HepG2 (cell line): Measurements from ENCODE around the gene ZSWIM5. TPM values are rescaled to one million over a fixed set of nuclear protein-coding genes. Genes with fewer than 3 reads are reported as not detected.
A peak's percentile ranks its signal among the peaks of the same experiment; 100 is the strongest.

Source experiments
- CBX5 ChIP-seq: sonication (generic); formaldehyde crosslinking; IDR thresholded peaks from 2 replicates; pipeline ENCODE4 v1.4.0; 2020; ENCODE audit warnings: missing genetic modification reagents, borderline replicate concordance
- RAD21 ChIP-seq: fragments of 450-650 bp; formaldehyde crosslinking; IDR thresholded peaks from 2 replicates; pipeline ENCODE4 v1.5.0; 2020; ENCODE audit warnings: mild to moderate bottlenecking
- RBM39 ChIP-seq: fragments of 200-400 bp; formaldehyde crosslinking; IDR thresholded peaks from one replicate; pipeline ENCODE4 v1.6.1; 2018; ENCODE audit warnings: antibody characterized with exemption, mild to moderate bottlenecking, low read depth, low read length; ENCODE audit not compliant: poor library complexity, severe bottlenecking
- SNAPC2 ChIP-seq: sonication (generic); formaldehyde crosslinking; IDR thresholded peaks from 2 replicates; pipeline ENCODE4 v1.8.1; 2022; ENCODE audit warnings: mild to moderate bottlenecking, missing genetic modification reagents
- TCF7 ChIP-seq: sonication (generic); IDR thresholded peaks from 2 replicates; pipeline ENCODE4 v1.6.1; 2016; ENCODE audit warnings: antibody characterized with exemption, low read depth
- ZC3H4 ChIP-seq: sonication (generic); formaldehyde crosslinking; IDR thresholded peaks from 2 replicates; pipeline ENCODE4 v1.4.0; 2020; ENCODE audit warnings: missing genetic modification reagents, borderline replicate concordance
- ZNF33B ChIP-seq: sonication (generic); formaldehyde crosslinking; IDR thresholded peaks from 2 replicates; pipeline ENCODE4 v1.5.1; 2020; ENCODE audit warnings: mild to moderate bottlenecking, missing genetic modification reagents
- ZNF788 ChIP-seq: sonication (generic); formaldehyde crosslinking; IDR thresholded peaks from 2 replicates; pipeline ENCODE4 v1.5.0; 2020; ENCODE audit warnings: mild to moderate bottlenecking, missing genetic modification reagents, borderline replicate concordance
- polyA plus RNA-seq, 8 experiments: library from polyadenylated mRNA; depleted of rRNA in 3 of 8; stranded (reverse) in 7 of 8; unstranded in 1 of 8; fragments of >200 nt; fragmentation: Illumina TruSeq in 4 of 8; extraction: Trizol in 4 of 8; gene quantifications; 2 replicates each; pipeline versions ENCODE4 v1.2.1 to v1.2.3, GENCODE V29; 2011 to 2016; ENCODE audit warnings: low read depth in 4 of 8, missing spikeins in 1 of 8, mixed read lengths in 1 of 8; ENCODE audit not compliant: insufficient read depth in 1 of 8
- total RNA-seq, 5 experiments: library from RNA; depleted of rRNA; stranded (reverse); fragments of >200 nt; fragmentation: Illumina TruSeq; extraction: Trizol; gene quantifications; 2 replicates each; pipeline ENCODE4 v1.2.3, GENCODE V29; 2016; ENCODE audit warnings: low read depth in 1 of 5
- TF ChIP-seq, protein P1 (sequence below): sonication (generic); formaldehyde crosslinking; IDR thresholded peaks from one replicate; pipeline ENCODE4 v1.5.1; 2020; ENCODE audit warnings: mild to moderate bottlenecking, missing genetic modification reagents; ENCODE audit errors: not compliant biosample characterization
- TF ChIP-seq, protein P2 (sequence below), 2 experiments: IDR thresholded peaks; 2 replicates each; pipeline ENCODE4 v1.6.1; 2011 to 2012; ENCODE audit warnings: low read length in 2 of 2, borderline replicate concordance in 1 of 2, low read depth in 1 of 2, mild to moderate bottlenecking in 1 of 2, moderate library complexity in 1 of 2
- TF ChIP-seq, protein P3 (sequence below): sonication (generic); formaldehyde crosslinking; conservative IDR thresholded peaks from 2 replicates; pipeline ENCODE4 v1.4.0; 2020; ENCODE audit warnings: mild to moderate bottlenecking, missing genetic modification reagents, moderate library complexity
- TF ChIP-seq, protein P4 (sequence below): sonication (generic); formaldehyde crosslinking; IDR thresholded peaks from 2 replicates; pipeline ENCODE4 v1.4.0; 2020; ENCODE audit warnings: missing genetic modification reagents, borderline replicate concordance

The ZSWIM5 gene
- total and polyA plus RNA-seq, 2 of the 13 experiments (the other 11 are each of a cell fraction or from before 2014, with no cell fraction given) = 11.0 to 20.6 TPM

DNA sequence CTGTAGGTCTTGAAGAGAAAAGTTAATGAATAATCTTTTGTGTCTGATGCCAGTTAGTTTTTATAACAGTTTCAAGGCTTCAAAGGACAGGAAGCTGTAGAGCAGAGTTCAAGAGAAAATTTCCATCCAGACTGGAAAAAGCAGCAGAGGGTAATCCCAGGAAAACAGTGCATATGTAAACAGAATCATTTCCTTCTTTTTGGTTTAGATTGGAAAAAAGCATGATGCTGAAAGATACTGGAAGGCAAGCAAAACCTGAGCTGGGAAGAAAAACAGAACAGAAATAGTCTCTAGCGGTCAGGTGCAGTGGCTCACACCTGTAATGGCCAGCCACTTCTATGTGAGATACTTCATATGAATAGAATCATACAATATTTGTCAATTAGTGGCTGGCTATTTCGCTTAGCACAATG is 71.9 kb downstream of the ZSWIM5 start (continued):
- TF ChIP-seq ZNF33B (CRISPR knock-in tag) (no peak), RAD21 (CRISPR knock-in tag) (peak; percentile 21; the same call in 1 of the 2 replicates), ZNF788 (CRISPR knock-in tag) (no peak), SNAPC2 (0 out of 2 replicates have a peak, but pooled peaks have one; percentile 40), ZC3H4 (CRISPR knock-in tag) (no peak), RBM39 (no peak), CBX5 (no peak), TCF7 (peak; percentile 93)
- TF ChIP-seq, protein P1, sequence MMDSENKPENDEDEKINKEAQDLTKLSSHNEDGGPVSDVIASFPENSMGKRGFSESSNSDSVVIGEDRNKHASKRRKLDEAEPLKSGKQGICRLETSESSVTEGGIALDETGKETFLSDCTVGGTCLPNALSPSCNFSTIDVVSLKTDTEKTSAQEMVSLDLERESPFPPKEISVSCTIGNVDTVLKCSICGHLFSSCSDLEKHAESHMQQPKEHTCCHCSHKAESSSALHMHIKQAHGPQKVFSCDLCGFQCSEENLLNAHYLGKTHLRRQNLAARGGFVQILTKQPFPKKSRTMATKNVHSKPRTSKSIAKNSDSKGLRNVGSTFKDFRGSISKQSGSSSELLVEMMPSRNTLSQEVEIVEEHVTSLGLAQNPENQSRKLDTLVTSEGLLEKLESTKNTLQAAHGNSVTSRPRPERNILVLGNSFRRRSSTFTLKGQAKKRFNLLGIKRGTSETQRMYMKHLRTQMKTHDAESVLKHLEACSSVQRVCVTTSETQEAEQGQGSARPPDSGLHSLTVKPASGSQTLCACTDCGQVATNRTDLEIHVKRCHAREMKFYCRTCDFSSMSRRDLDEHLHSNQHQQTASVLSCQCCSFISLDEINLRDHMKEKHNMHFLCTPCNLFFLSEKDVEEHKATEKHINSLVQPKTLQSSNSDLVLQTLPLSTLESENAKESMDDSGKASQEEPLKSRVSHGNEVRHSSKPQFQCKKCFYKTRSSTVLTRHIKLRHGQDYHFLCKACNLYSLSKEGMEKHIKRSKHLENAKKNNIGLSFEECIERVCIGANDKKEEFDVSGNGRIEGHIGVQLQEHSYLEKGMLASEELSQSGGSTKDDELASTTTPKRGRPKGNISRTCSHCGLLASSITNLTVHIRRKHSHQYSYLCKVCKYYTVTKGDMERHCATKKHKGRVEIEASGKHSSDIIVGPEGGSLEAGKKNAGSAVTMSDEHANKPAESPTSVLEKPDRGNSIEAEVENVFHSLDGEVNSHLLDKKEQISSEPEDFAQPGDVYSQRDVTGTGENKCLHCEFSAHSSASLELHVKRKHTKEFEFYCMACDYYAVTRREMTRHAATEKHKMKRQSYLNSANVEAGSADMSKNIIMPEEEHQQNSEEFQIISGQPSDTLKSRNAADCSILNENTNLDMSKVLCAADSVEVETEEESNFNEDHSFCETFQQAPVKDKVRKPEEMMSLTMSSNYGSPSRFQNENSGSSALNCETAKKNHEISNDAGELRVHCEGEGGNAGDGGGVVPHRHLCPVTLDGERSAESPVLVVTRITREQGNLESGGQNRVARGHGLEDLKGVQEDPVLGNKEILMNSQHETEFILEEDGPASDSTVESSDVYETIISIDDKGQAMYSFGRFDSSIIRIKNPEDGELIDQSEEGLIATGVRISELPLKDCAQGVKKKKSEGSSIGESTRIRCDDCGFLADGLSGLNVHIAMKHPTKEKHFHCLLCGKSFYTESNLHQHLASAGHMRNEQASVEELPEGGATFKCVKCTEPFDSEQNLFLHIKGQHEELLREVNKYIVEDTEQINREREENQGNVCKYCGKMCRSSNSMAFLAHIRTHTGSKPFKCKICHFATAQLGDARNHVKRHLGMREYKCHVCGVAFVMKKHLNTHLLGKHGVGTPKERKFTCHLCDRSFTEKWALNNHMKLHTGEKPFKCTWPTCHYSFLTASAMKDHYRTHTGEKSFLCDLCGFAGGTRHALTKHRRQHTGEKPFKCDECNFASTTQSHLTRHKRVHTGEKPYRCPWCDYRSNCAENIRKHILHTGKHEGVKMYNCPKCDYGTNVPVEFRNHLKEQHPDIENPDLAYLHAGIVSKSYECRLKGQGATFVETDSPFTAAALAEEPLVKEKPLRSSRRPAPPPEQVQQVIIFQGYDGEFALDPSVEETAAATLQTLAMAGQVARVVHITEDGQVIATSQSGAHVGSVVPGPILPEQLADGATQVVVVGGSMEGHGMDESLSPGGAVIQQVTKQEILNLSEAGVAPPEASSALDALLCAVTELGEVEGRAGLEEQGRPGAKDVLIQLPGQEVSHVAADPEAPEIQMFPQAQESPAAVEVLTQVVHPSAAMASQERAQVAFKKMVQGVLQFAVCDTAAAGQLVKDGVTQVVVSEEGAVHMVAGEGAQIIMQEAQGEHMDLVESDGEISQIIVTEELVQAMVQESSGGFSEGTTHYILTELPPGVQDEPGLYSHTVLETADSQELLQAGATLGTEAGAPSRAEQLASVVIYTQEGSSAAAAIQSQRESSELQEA = no peak
- TF ChIP-seq, protein P2, sequence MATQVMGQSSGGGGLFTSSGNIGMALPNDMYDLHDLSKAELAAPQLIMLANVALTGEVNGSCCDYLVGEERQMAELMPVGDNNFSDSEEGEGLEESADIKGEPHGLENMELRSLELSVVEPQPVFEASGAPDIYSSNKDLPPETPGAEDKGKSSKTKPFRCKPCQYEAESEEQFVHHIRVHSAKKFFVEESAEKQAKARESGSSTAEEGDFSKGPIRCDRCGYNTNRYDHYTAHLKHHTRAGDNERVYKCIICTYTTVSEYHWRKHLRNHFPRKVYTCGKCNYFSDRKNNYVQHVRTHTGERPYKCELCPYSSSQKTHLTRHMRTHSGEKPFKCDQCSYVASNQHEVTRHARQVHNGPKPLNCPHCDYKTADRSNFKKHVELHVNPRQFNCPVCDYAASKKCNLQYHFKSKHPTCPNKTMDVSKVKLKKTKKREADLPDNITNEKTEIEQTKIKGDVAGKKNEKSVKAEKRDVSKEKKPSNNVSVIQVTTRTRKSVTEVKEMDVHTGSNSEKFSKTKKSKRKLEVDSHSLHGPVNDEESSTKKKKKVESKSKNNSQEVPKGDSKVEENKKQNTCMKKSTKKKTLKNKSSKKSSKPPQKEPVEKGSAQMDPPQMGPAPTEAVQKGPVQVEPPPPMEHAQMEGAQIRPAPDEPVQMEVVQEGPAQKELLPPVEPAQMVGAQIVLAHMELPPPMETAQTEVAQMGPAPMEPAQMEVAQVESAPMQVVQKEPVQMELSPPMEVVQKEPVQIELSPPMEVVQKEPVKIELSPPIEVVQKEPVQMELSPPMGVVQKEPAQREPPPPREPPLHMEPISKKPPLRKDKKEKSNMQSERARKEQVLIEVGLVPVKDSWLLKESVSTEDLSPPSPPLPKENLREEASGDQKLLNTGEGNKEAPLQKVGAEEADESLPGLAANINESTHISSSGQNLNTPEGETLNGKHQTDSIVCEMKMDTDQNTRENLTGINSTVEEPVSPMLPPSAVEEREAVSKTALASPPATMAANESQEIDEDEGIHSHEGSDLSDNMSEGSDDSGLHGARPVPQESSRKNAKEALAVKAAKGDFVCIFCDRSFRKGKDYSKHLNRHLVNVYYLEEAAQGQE (IDR thresholded peaks at IDR 0.05; ENCODE audit: borderline replicate concordance in 1 of 2, low read depth in 1 of 2, low read length in 2 of 2) = peak in 1 of 2 experiments; percentile 88; a peak in 2 of 4 replicates
- TF ChIP-seq, protein P3, sequence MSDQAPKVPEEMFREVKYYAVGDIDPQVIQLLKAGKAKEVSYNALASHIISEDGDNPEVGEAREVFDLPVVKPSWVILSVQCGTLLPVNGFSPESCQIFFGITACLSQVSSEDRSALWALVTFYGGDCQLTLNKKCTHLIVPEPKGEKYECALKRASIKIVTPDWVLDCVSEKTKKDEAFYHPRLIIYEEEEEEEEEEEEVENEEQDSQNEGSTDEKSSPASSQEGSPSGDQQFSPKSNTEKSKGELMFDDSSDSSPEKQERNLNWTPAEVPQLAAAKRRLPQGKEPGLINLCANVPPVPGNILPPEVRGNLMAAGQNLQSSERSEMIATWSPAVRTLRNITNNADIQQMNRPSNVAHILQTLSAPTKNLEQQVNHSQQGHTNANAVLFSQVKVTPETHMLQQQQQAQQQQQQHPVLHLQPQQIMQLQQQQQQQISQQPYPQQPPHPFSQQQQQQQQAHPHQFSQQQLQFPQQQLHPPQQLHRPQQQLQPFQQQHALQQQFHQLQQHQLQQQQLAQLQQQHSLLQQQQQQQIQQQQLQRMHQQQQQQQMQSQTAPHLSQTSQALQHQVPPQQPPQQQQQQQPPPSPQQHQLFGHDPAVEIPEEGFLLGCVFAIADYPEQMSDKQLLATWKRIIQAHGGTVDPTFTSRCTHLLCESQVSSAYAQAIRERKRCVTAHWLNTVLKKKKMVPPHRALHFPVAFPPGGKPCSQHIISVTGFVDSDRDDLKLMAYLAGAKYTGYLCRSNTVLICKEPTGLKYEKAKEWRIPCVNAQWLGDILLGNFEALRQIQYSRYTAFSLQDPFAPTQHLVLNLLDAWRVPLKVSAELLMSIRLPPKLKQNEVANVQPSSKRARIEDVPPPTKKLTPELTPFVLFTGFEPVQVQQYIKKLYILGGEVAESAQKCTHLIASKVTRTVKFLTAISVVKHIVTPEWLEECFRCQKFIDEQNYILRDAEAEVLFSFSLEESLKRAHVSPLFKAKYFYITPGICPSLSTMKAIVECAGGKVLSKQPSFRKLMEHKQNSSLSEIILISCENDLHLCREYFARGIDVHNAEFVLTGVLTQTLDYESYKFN (CRISPR knock-in tag) = peak; percentile 98
- TF ChIP-seq, protein P4, sequence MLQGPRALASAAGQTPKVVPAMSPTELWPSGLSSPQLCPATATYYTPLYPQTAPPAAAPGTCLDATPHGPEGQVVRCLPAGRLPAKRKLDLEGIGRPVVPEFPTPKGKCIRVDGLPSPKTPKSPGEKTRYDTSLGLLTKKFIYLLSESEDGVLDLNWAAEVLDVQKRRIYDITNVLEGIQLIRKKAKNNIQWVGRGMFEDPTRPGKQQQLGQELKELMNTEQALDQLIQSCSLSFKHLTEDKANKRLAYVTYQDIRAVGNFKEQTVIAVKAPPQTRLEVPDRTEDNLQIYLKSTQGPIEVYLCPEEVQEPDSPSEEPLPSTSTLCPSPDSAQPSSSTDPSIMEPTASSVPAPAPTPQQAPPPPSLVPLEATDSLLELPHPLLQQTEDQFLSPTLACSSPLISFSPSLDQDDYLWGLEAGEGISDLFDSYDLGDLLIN = no peak
